ENCODE data around the gene TCEANC2. TPM values are rescaled to one million over a fixed set of nuclear protein-coding genes. Genes with fewer than 3 reads are reported as not detected.

TCEANC2 gene
- total RNA-seq, 1 donor from 2014 or later, result 3.6 TPM

DNA sequence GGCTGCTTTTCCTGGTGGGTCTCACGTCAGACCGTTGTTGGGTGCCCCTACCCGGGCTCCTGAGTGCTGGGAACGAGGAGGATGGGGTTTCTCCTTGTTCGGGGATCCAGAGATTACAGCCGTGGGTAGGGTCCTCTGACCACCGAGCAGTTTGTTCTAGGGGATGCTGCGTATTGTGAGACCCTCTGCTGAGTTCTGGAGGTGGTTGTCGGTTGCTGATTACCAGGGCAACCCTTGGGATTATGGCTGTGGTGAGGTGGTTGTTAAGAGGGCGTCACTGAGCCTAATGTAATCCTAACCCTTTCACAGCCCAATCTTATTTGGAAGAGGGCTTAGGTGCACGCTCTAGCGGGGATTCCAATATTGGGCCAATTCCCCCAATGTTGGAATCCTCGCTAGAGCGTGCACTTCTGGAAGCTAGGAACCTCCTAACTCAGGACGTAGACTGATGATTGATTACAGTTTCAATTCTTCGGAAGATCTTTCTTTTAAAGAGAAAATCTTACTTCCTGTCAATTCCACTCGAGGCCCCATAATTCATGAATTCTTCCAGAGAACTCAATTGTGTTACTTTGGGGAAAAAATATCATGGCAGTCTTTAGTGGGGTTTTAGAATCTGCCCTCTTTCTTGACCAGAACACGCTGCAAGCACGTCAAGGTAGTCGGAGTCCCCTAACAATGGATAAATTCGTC, 483 bp downstream of the TCEANC2 start:
- TF ChIP-seq CTCF (IDR thresholded peaks at IDR 0.05; ENCODE audit: insufficient read depth, low read length, poor library complexity, severe bottlenecking), result no peak
- Histone ChIP-seq H3K27me3 (ENCODE audit: control insufficient read depth, insufficient read depth, low read length) (no peaks in the 10 kb centered on the region), H3K4me3 (ENCODE audit: low read depth, low read length) (peak overlapping the region; percentile 63), H3K36me3 (ENCODE audit: control insufficient read depth, insufficient read depth, low read length) (no peaks in the 10 kb centered on the region)
- DNase-seq (ENCODE audit: low read depth), result no peak

DNA sequence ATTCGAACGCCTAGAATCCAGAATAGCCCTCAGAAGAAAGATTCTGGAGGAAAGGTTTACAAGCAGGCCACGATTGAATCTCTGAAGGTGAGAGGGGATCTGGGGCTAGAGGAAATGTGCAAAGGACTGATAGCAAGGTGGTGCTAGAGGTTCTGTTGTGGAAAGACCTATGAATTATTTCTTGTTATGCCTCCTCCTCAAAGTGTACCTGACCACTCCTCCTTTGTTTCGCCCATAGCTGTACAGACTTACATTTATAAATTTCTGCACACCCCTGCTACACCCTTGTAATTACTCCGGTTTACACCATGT, 986 bp downstream of the TCEANC2 start:
- H3K4me3 ChIP-seq (ENCODE audit: low read depth, low read length), result peak overlapping the region; percentile 63
- no peaks in the 10 kb centered on the region for H3K27me3 ChIP-seq (ENCODE audit: control insufficient read depth, insufficient read depth, low read length)
- DNase-seq (ENCODE audit: low read depth), result no peak
- H3K36me3 ChIP-seq (ENCODE audit: control insufficient read depth, insufficient read depth, low read length), result no peaks in the 10 kb centered on the region
- no peak for TF ChIP-seq CTCF (IDR thresholded peaks at IDR 0.05; ENCODE audit: insufficient read depth, low read length, poor library complexity, severe bottlenecking)

GRCh38 chr1:54064299-54064698, 10.9 kb downstream of the TCEANC2 start:
- Histone ChIP-seq H3K4me3 (ENCODE audit: low read depth, low read length) (no peak overlapping the region), H3K36me3 (ENCODE audit: control insufficient read depth, insufficient read depth, low read length) (no peaks in the 10 kb centered on the region), H3K27me3 (ENCODE audit: control insufficient read depth, insufficient read depth, low read length) (no peaks in the 10 kb centered on the region)
- TF ChIP-seq CTCF (IDR thresholded peaks at IDR 0.05; ENCODE audit: insufficient read depth, low read length, poor library complexity, severe bottlenecking), result no peak
- no peak for DNase-seq (ENCODE audit: low read depth)

DNA sequence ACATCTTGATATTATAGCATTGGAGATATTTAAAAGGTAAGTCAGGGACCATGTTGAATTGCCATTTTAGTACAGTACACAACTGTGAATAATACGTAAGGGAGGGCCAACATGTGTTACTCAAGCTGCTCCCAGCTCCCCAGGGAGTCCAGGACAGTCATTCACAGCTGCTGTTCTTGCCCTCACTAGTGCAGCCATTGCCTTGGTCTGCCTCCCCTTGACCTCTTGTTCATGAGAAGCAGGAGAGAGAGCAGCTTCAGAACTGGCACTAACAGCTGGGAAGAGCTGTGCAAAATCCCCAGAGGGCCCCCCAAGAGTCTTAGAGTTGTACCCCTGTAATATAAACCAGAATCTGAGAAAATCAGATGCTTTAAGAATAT, 16.4 kb downstream of the TCEANC2 start:
- TF ChIP-seq CTCF (IDR thresholded peaks at IDR 0.05; ENCODE audit: insufficient read depth, low read length, poor library complexity, severe bottlenecking), result no peak
- no peaks in the 10 kb centered on the region for H3K36me3 ChIP-seq (ENCODE audit: control insufficient read depth, insufficient read depth, low read length)
- H3K4me3 ChIP-seq (ENCODE audit: low read depth, low read length), result no peak overlapping the region
- DNase-seq (ENCODE audit: low read depth), result no peak
- H3K27me3 ChIP-seq (ENCODE audit: control insufficient read depth, insufficient read depth, low read length), result no peaks in the 10 kb centered on the region

GRCh38 chr1:54070171-54070837, 16.9 kb downstream of the TCEANC2 start:
- H3K27me3 ChIP-seq (ENCODE audit: control insufficient read depth, insufficient read depth, low read length), result no peaks in the 10 kb centered on the region
- peak; percentile 85 for TF ChIP-seq CTCF (IDR thresholded peaks at IDR 0.05; ENCODE audit: insufficient read depth, low read length, poor library complexity, severe bottlenecking)
- no peaks in the 10 kb centered on the region for H3K36me3 ChIP-seq (ENCODE audit: control insufficient read depth, insufficient read depth, low read length)
- no peak overlapping the region for H3K4me3 ChIP-seq (ENCODE audit: low read depth, low read length)
- DNase-seq (ENCODE audit: low read depth), result no peak

DNA sequence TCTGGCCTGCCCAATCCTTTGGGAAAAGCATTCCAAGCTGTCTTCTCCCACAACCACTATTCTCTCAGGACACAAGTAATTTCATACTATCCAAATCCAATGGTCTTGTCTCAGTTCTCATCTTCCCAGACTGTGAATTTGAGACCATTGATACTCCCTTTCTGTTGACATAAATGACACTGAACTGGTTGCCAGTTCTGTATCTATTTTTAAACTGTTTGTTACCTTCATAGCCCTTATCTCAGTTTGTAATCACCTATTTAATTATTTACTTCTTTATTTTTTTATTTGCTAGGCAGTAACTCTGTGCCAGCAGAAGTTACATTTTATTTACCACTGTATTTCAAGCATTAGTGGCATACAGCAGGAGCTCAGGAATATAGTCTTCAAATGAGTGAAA, 24.0 kb downstream of the TCEANC2 start:
- no peak overlapping the region for H3K4me3 ChIP-seq (ENCODE audit: low read depth, low read length)
- DNase-seq (ENCODE audit: low read depth), result no peak
- no peak for TF ChIP-seq CTCF (IDR thresholded peaks at IDR 0.05; ENCODE audit: insufficient read depth, low read length, poor library complexity, severe bottlenecking)
- H3K36me3 ChIP-seq (ENCODE audit: control insufficient read depth, insufficient read depth, low read length), result no peaks in the 10 kb centered on the region
- H3K27me3 ChIP-seq (ENCODE audit: control insufficient read depth, insufficient read depth, low read length), result no peaks in the 10 kb centered on the region
